B cell (primary cell): ENCODE data around the gene XXYLT1. TPM values are rescaled to one million over a fixed set of nuclear protein-coding genes. Genes with fewer than 3 reads are reported as not detected.

Experiments
- ATAC-seq: fragments of 200-7000 bp; cut with Tn5 transposase; one replicate; pipeline ENCODE4 v1.10.0; 2021; ENCODE audit warnings: low read depth, mild to moderate bottlenecking, moderate number of reproducible peaks, moderate library complexity
- CTCF ChIA-PET: fragments of 350-600 bp; sonication (Branson Sonifier 250); formaldehyde crosslinking; loops from one replicate; lab custom pipeline; 2021; ENCODE audit warnings: antibody characterized with exemption, inconsistent platforms; lab: Charles Lee
- POLR2A ChIA-PET: fragments of 350-600 bp; sonication (Branson Sonifier 250); formaldehyde crosslinking; loops from one replicate; lab custom pipeline; 2021; ENCODE audit warnings: antibody characterized with exemption; lab: Charles Lee
- DNase-seq: peaks from one replicate; pipeline ENCODE4 v3.0.0; 2013
- H2AFZ ChIP-seq: 2 replicates; pipeline ENCODE4 v1.6.1; 2012; ENCODE audit warnings: mild to moderate bottlenecking, low read depth, low read length; ENCODE audit not compliant: insufficient read depth, poor library complexity, severe bottlenecking
- H3K27ac ChIP-seq, 2 donors: 1 replicate in 1 of 2; 2 replicates in 1 of 2; pipeline ENCODE4 v1.5.1; 2012 to 2013; ENCODE audit warnings: low read length in 2 of 2, mild to moderate bottlenecking in 2 of 2, moderate library complexity in 1 of 2
- H3K27me3 ChIP-seq, 4 experiments: fragments of 200-600 bp in 1 of 4; sonication (generic) in 1 of 4; replicated peaks in 1 of 4; 1 replicate in 2 of 4; 2 replicates in 2 of 4; pipeline versions ENCODE4 v1.6.1 to v1.7.0; 2013 to 2016; ENCODE audit warnings: low read length in 3 of 4, mild to moderate bottlenecking in 2 of 4, mixed read lengths in 1 of 4, moderate library complexity in 1 of 4; ENCODE audit not compliant: insufficient read depth in 4 of 4, control insufficient read depth in 3 of 4; ENCODE audit errors: control extremely low read depth in 1 of 4
- H3K36me3 ChIP-seq, 2 experiments: replicated peaks in 1 of 2; 1 replicate in 1 of 2; 2 replicates in 1 of 2; pipeline versions ENCODE4 v1.6.1 to v1.7.1; 2013; ENCODE audit warnings: low read length in 1 of 2; ENCODE audit not compliant: insufficient read depth in 2 of 2, control insufficient read depth in 1 of 2; ENCODE audit errors: control extremely low read depth in 1 of 2, extremely low read depth in 1 of 2
- H3K4me1 ChIP-seq, 2 donors: fragments of 200-600 bp in 1 of 2; sonication (generic) in 1 of 2; 1 replicate in 1 of 2; 2 replicates in 1 of 2; pipeline versions ENCODE4 v1.5.1 to v1.6.1; 2013 to 2017; ENCODE audit warnings: low read length in 2 of 2; ENCODE audit not compliant: control insufficient read depth in 2 of 2, insufficient read depth in 2 of 2
- H3K4me2 ChIP-seq: replicated peaks from 2 replicates; pipeline ENCODE3; 2012; ENCODE audit warnings: mild to moderate bottlenecking, low read depth, low read length; ENCODE audit not compliant: poor library complexity, severe bottlenecking
- H3K4me3 ChIP-seq, 5 experiments: fragments of 200-600 bp in 1 of 5; sonication (generic) in 1 of 5; 1 replicate in 3 of 5; 2 replicates in 2 of 5; pipeline versions ENCODE4 v1.5.1 to v1.7.0; 2011 to 2016; ENCODE audit warnings: low read length in 4 of 5, mild to moderate bottlenecking in 4 of 5, low read depth in 2 of 5, control low read depth in 1 of 5, moderate library complexity in 1 of 5; ENCODE audit not compliant: insufficient read depth in 1 of 5; ENCODE audit errors: control extremely low read depth in 1 of 5, extremely low read depth in 1 of 5
- H3K79me2 ChIP-seq: fragments of 200-600 bp; sonication (generic); one replicate; pipeline ENCODE4 v1.6.0; 2016; ENCODE audit warnings: low read length; ENCODE audit not compliant: control insufficient read depth, insufficient read depth
- H3K9ac ChIP-seq: fragments of 200-600 bp; sonication (generic); 2 replicates; pipeline ENCODE4 v1.6.1; 2017; ENCODE audit warnings: mild to moderate bottlenecking, low read length, moderate library complexity
- H3K9me3 ChIP-seq, 3 donors: one replicate each; pipeline versions ENCODE4 v1.6.1 to v1.7.1; 2013; ENCODE audit warnings: low read length in 2 of 3; ENCODE audit not compliant: control insufficient read depth in 2 of 3, insufficient read depth in 1 of 3; ENCODE audit errors: control extremely low read depth in 1 of 3
- H4K20me1 ChIP-seq: 2 replicates; pipeline ENCODE4 v1.6.0; 2012; ENCODE audit warnings: mild to moderate bottlenecking, low read length; ENCODE audit not compliant: insufficient read depth, control insufficient read depth, poor library complexity, severe bottlenecking
- H3K27ac Mint-ChIP-seq: one replicate; pipeline ENCODE4 v1.8.0; 2021; ENCODE audit warnings: mixed read lengths
- H3K27me3 Mint-ChIP-seq: one replicate; pipeline ENCODE4 v1.8.0; 2021; ENCODE audit warnings: mixed read lengths
- H3K4me1 Mint-ChIP-seq: one replicate; pipeline ENCODE4 v1.8.0; 2021; ENCODE audit warnings: mixed read lengths
- H3K4me3 Mint-ChIP-seq: one replicate; pipeline ENCODE4 v1.8.0; 2021; ENCODE audit warnings: mixed read lengths
- H3K9me3 Mint-ChIP-seq: one replicate; pipeline ENCODE4 v1.8.0; 2022; ENCODE audit warnings: mixed read lengths; ENCODE audit not compliant: insufficient read depth
- CTCF ChIP-seq: fragments of 200-600 bp; IDR thresholded peaks from one replicate; pipeline ENCODE4 v1.8.0; 2022; ENCODE audit warnings: antibody characterized with exemption, mild to moderate bottlenecking
- EZH2 ChIP-seq: IDR thresholded peaks from 2 replicates; pipeline ENCODE4 v1.6.1; 2012; ENCODE audit warnings: borderline replicate concordance, low read depth, mild to moderate bottlenecking, moderate library complexity, low read length; ENCODE audit not compliant: insufficient read depth, poor library complexity, severe bottlenecking
- WGBS: methylation state at CpG from one replicate; pipeline ENCODE4 v1.1.5; 2013; ENCODE audit warnings: missing lambda C conversion rate; ENCODE audit not compliant: insufficient coverage; 5-methylcytosine and 5-hydroxymethylcytosine counted together
- intact Hi-C: fragments of 100-400 bp; cut with micrococcal nuclease; formaldehyde crosslinking; loops from one replicate; pipeline ENCODE4 v1.10.0; 2022
- polyA plus RNA-seq: library from polyadenylated mRNA; depleted of rRNA; stranded (reverse); fragments of >200 nt; gene quantifications from 2 replicates; pipeline ENCODE4 v1.2.3, GENCODE V29; 2012
- total RNA-seq, 2 donors: library from RNA; stranded (reverse); fragments of 120-200 nt in 1 of 2; gene quantifications; 1 replicate in 1 of 2; 2 replicates in 1 of 2; pipeline versions ENCODE4 v1.2.3 to v1.2.4, GENCODE V29; 2013 to 2022

Gene XXYLT1
- total and polyA plus RNA-seq, 2 donors (not counting 1 experiment from before 2014, with no cell fraction given): 2.6 to 11.2 TPM

GRCh38 chr3:195200010-195200822, 70.7 kb downstream of the XXYLT1 start:
- H3K4me2 ChIP-seq: no peak overlapping the region
- H3K27me3 ChIP-seq: no peaks in the 10 kb centered on the region
- no peaks in the 10 kb centered on the region for H3K79me2 ChIP-seq
- no peaks in the 10 kb centered on the region for H3K27me3 Mint-ChIP-seq
- no peaks in the 10 kb centered on the region for H3K36me3 ChIP-seq
- no peak overlapping the region for H2AFZ ChIP-seq
- no peaks in the 10 kb centered on the region for H3K9me3 Mint-ChIP-seq
- H3K4me1 Mint-ChIP-seq: peaks cover 21% of the 10 kb centered on the region
- DNase-seq (no peak), ATAC-seq (no peak)
- no peak overlapping the region for H3K9ac ChIP-seq
- H3K27ac ChIP-seq: no peak overlapping the region
- H3K4me1 ChIP-seq: peaks cover 12 to 20% of the 10 kb centered on the region in 2 donors
- ChIA-PET CTCF (interaction anchor here (1.6 kb wide), 1 partner anchor 93 kb away, joined by 4 read pairs; no protein-coding TSS in a partner anchor), POLR2A (no interaction called here)
- 98% methylated on average over 11 of the region's 14 CpGs for WGBS
- no peak overlapping the region for H3K27ac Mint-ChIP-seq
- TF ChIP-seq CTCF: no peak
- no peak for TF ChIP-seq EZH2
- no peaks in the 10 kb centered on the region for H3K9me3 ChIP-seq
- H4K20me1 ChIP-seq: no peaks in the 10 kb centered on the region
- intact Hi-C loops: no loop called here
- H3K4me3 ChIP-seq: no peak overlapping the region
- no peak overlapping the region for H3K4me3 Mint-ChIP-seq
